Kidney tubule cell (primary cell): ENCODE results near the gene HDHD5.

Experiments used
- DNase-seq: peaks from one replicate; pipeline ENCODE4 v3.0.0-alpha.2; 2018; ENCODE audit warnings: low spot score

Gene HDHD5

DNA sequence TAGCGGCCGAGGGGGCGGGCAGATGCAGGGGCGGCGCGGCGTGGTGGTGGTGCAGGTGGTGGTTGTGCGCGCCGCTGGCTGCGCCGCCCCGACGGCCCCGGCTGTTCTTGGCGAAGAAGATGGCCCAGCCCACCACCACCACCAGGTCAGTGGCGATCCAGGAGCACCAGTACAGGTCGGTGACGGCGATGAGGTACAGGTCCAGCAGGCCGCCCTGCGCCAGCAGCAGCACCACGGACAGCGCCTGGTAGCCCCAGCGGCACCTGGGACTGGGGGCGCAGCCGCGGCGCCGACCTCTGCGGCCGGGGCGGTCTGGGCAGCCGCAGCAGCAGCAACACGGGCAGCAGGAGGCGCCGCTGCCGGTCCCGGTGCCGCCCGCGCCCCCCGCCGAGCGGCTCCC, 38.8 kb downstream of the HDHD5 start:
- DNase-seq, result peak; percentile 49

DNA sequence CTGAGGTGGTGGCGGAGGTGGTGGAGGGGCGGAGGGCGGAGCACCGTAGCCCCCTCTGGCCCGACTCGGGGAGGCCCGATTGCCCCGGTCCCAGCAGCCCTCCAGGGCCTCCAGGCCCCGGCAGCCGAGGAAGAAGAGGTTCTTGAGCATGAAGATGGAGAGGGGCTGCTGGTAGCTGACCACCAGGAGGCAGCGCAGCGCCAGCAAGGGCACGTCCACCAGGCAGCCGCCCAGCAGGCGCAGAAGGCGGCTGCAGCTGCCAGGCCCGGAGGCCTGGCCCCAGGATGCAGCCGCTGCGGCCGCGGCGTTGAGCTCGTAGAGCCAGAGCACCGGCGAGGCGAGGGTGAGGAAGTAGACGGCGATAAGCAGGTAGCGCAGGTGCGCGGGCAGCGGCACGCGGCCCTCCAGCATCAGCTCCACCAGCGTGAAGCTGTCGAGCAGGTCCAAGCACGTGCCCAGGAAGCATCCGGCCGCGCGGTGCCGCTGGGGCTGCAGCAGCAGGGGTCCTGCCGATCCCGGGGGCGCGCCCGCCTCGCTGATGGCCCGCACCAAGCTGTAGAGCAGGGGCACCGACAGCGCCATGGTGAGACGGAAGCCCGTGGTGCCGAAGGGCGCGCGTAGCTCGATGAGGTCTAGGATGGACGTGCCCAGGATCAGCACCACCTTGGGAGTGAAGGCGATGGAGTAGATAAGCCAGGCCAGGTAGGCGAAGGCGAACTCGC, 39.4 kb downstream of the HDHD5 start:
- peak; percentile 8 for DNase-seq

DNA sequence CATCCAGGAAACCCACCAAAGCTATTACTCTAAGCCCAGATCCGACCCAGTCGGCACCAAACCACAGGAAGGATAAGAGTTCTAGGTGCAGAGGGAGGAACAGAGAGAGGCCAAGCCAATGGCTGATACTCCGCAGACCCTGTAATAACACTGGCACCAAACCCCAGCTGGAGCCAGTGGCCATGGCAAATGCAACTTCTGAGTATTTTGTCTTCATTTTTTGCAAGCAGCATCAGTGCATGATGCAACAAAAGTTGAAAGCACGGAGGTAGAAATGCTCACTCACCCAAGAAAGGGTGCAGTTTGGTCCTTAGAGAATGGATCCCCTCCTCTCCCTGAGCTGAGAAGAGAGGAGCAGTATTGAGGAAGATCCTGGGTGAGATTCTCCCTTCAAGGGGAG, 40.7 kb downstream of the HDHD5 start:
- DNase-seq, result no peak

GRCh38 chr22:17117890-17118289, 41.2 kb downstream of the HDHD5 start:
- DNase-seq, result no peak

DNA sequence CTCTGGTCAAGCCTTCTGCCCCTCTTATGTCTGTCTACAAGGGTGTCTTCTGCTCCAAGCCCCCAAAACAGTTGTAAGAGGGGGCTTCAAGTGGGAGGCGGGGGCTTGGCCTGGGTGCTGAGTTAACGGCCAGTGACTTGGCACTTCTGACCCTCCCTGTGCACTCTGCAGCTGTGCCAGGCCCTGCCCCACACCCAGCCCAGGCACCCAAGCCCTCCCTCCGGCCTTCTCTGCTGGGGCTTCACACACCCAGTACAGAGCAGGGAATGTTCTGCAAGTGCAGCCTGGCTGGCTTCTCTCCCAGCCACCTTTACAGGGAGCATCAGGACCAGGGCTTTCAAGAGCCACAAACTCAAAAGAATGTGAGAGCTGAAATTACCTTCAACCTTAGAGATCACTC, 41.7 kb downstream of the HDHD5 start:
- no peak for DNase-seq

DNA sequence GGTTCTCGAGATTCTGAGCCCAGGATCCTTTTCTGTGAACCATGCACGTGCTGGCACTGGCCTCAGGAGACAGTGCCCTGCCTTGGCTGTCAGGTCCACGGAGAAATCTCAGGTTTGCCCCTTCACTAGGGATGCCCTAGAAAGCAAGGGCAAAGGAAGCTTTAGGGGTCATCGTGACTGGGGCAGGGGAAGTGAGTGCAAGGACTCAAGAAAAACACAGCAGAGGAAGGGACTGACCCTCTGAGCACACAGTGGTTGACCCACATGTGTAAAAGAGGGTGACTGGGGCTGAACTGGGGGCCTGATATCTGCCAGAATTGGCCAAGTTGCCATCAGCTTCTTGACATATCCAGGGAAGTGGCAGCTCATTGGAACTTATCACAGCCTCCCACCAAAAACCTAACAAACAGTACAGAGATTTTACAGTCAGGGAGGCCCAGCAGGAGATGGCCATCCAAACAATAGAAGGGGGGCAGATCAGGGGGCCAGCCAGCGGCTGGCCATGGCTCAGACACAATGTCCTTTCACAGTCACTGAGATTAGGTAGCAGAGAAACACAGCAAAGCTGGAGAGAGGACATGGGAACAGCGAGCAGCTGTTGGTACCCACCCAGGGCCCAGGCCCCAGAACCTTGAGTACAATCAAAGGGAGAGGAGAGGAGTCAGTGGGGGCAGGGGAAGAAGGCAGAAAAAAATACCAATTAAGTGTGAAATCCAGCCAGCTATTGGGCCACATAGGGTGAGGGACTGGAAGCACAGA, 42.3 kb downstream of the HDHD5 start:
- DNase-seq, result no peak

- DNase-seq, result no peak
Measured at GRCh38 chr22:17115945-17116565, 43.0 kb downstream of the HDHD5 start.

DNA sequence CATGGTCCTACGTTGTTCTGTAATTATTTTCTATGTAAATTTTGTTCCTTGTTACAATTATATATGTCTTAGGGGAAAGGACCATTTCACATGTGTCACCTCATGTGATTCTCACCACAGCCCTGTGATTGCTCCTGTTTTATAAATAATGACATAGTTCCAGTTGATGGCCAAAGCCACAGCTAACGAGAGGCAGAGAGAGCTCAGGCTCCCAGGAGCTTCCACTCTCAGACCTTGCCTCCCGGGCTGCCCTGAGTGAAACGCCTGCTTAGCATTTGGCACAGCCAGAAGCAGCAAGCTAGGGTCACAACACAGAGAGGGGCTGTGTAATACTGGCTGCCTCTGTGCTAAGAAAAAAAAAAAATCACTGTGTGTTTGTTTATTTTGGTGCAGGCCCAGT, 43.8 kb downstream of the HDHD5 start:
- DNase-seq, result no peak

DNA sequence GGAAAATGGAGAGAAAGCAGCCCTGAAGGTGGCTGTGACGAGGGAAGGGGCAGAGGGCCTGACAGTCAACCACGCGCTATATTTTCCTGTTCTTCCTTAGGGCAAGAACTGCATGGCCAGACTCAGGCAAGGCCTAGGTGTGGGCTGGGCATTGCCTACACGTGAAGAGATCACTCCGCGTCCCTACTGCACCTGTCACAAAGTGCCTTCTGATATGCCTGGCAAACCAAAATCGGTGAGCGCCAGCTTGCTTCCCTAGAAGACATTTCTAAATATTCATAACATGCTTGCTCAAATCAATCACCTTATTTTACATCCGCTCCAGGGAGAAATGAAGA, 44.2 kb downstream of the HDHD5 start:
- DNase-seq, result no peak

GRCh38 chr22:17114173-17114897, 44.7 kb downstream of the HDHD5 start:
- no peak for DNase-seq

DNA sequence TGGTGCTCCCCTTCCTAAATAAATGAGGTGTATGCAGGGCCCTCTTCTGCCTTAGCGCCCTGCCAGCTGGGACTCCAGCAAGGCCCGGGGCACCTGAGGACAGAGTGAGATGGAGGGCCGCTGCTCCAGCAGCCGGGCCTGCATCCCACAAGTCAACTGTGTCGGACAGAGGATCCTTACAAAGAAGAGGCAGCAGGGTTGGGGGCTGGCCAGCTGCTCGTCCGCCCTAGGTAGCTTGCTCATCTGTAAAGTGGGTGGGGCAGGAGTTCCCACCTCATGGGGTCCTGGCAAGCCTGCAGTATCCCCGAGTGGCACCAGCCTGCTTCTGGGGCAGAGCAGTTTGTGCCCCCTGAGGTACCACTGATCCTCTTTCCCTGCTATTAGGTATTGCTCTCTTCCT, 45.5 kb downstream of the HDHD5 start:
- DNase-seq, result no peak

DNA sequence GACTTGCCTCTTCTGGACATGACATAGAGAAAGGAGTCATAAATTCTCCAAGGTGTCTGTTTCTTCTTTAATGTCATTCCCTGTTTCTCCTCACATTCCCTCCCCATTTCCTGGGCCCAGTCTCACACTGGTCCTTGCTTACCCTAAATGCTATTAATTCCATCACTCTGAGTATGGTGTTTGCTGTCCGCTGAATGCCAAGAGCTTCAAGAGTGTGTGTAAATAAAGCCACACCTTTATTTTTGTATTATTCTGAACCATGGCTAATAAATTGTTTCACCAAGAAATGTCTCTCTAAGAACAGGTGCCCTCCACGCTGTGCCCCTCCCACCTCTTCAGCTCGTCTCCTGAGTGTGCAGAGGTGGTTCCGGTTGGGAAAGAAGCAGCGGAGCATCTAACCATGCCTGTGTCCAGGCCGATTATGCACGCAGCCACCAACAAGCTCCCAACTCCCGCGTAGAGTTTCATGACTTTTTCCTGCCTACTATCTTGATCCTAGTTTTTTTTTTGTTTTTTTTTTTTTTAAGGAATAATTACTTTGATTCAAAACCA, 46.5 kb downstream of the HDHD5 start:
- peak; percentile 44 for DNase-seq

DNA sequence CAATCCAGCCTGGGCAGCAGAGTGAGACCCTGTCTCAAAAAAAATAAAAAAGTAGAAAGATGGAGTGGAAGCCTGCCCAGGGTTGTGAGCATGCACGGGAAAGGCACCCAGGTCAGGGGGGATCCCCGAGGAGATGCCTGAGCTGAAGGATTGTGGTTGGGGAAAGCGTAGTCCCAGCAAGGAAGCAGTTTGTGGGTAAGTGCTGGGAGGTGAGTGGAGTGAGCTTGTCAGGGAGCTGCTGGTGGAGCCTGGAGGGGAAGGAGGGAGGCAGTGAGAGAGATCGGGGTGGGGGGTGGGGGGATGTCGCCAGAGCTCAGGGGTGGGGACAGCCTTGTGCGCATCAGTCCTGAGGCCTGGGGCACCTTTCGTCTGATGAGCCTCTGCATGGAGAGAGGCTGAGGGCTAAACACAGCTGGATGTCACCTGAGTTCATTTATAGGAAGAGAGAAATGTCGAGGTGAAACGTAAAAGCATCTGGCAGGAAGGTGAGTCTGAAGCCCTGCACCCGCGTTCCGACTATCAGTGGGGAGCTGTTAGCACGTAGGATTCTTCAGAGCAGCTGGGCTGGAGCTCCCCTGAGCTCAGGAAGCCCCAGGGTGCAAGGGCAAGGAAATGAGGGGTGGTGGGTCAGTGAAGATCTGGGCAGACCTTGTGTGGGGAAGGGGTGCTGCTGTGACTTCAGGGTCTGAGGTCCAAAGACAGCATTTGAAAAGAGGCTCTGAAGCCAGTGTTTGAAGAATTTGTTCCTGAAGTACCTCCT, 48.1 kb downstream of the HDHD5 start:
- DNase-seq, result no peak

- DNase-seq, result no peak
Measured at GRCh38 chr22:17109976-17110375, 49.1 kb downstream of the HDHD5 start.

DNA sequence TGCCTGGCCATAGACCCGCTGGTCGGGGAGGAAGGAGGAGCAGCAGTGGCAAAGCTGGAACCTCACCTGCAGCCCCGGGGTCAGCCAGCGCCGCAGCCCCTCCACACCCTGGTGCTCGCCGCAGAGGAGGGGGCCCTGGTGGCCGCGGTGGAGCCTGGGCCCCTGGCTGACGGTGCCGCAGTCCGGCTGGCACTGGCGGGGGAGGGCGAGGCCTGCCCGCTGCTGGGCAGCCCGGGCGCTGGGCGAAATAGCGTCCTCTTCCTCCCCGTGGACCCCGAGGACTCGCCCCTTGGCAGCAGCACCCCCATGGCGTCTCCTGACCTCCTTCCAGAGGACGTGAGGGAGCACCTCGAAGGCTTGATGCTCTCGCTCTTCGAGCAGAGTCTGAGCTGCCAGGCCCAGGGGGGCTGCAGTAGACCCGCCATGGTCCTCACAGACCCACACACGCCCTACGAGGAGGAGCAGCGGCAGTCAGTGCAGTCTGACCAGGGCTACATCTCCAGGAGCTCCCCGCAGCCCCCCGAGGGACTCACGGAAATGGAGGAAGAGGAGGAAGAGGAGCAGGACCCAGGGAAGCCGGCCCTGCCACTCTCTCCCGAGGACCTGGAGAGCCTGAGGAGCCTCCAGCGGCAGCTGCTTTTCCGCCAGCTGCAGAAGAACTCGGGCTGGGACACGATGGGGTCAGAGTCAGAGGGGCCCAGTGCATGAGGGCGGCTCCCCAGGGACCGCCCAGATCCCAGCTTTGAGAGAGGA, 49.8 kb downstream of the HDHD5 start:
- DNase-seq, result no peak

GRCh38 chr22:17108256-17109112, 50.6 kb downstream of the HDHD5 start:
- DNase-seq, result no peak

GRCh38 chr22:17107547-17107810, 51.6 kb downstream of the HDHD5 start:
- no peak for DNase-seq

GRCh38 chr22:17106785-17107546, 52.1 kb downstream of the HDHD5 start:
- no peak for DNase-seq

DNA sequence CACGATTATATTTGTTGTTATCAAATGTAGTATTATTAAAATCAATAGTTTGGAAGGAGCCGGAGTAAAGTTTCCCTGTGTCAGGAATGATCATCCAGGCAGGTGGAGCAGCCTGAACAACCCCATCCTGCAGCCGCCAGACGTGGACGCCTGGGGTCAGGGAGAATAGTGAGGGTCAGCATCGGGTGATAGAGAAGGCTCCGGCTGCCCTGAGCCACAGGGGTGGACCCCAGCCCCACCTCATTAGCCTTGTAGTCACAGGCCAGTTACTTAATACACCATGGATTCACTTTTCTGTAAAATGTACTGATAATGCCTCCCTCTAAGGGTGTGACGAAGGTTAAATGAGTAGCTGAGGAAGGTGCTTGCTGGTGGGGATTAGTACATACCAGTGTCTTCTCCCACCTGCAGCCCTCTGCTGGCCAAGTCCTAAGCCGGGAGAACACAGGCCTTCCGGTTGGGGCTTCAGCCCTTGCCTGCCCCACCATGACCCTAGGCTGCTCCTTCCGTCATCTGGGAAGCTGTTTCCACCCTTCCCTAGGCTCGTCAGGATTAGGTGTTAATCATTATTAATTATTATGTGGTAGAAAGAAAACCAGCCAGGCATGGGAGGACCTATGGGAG, 52.8 kb downstream of the HDHD5 start:
- no peak for DNase-seq
